ENCODE data around the gene RABAC1. TPM values are rescaled to one million over a fixed set of nuclear protein-coding genes. Genes with fewer than 3 reads are reported as not detected.
"Not testable (repeated sequence)": the region's sequence is repeated elsewhere in the genome, so short reads cannot be mapped to it uniquely, and the experiment has no call there.

The RABAC1 gene
- total RNA-seq, 6 experiments from 2014 or later = 245 to 349 (median 258) TPM

GRCh38 chr19:41994994-41995958 lies 36.2 kb upstream of the RABAC1 start:
- Mint-ChIP-seq H3K4me1 (ENCODE audit: low read depth) (0 out of 2 replicates have a peak, but pooled peaks cover 4% of the 10 kb centered on the region), H3K9me3 (no peaks in the 10 kb centered on the region), H3K4me3 (no peak overlapping the region), H3K27ac (no peak overlapping the region), H3K36me3 (ENCODE audit: low read depth) (no peaks in the 10 kb centered on the region), H3K27me3 (ENCODE audit: insufficient read depth) (peaks cover 36% of the 10 kb centered on the region)
- DNase-seq = no peak
- TF ChIP-seq, protein P1, sequence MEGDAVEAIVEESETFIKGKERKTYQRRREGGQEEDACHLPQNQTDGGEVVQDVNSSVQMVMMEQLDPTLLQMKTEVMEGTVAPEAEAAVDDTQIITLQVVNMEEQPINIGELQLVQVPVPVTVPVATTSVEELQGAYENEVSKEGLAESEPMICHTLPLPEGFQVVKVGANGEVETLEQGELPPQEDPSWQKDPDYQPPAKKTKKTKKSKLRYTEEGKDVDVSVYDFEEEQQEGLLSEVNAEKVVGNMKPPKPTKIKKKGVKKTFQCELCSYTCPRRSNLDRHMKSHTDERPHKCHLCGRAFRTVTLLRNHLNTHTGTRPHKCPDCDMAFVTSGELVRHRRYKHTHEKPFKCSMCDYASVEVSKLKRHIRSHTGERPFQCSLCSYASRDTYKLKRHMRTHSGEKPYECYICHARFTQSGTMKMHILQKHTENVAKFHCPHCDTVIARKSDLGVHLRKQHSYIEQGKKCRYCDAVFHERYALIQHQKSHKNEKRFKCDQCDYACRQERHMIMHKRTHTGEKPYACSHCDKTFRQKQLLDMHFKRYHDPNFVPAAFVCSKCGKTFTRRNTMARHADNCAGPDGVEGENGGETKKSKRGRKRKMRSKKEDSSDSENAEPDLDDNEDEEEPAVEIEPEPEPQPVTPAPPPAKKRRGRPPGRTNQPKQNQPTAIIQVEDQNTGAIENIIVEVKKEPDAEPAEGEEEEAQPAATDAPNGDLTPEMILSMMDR (IDR thresholded peaks at IDR 0.05) = no peak

DNA sequence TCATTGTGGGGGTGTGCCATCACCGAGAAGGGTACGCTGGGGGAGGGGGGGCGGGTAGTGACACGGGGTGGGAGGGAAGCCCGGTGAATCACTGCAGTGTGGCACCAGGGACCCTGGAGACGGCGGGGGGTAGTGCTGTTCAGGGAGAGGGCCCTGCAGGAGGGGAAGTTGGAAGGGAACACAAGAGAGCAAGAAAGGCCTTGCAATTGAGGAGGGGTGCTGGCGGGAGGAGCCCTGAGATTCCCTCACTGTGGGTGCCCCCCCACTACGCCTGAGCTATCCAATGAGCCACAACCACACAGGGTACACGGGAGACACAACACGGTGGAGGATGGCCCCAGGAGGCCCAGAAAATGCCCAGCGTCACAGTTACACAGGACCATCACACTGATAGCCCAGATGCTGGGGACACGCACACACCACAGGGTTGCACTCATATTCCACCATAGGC lies 35.4 kb upstream of the RABAC1 start:
- TF ChIP-seq, protein P1 (IDR thresholded peaks at IDR 0.05) = no peak
- no peaks in the 10 kb centered on the region for H3K9me3 Mint-ChIP-seq
- 0 out of 2 replicates have a peak, but pooled peaks cover 4% of the 10 kb centered on the region for H3K4me1 Mint-ChIP-seq (ENCODE audit: low read depth)
- DNase-seq = no peak
- H3K4me3 Mint-ChIP-seq = no peak overlapping the region
- H3K36me3 Mint-ChIP-seq (ENCODE audit: low read depth) = no peaks in the 10 kb centered on the region
- peaks cover 30% of the 10 kb centered on the region for H3K27me3 Mint-ChIP-seq (ENCODE audit: insufficient read depth)
- no peak overlapping the region for H3K27ac Mint-ChIP-seq

- Mint-ChIP-seq H3K9me3 (no peaks in the 10 kb centered on the region), H3K27me3 (ENCODE audit: insufficient read depth) (peaks cover 26% of the 10 kb centered on the region), H3K4me1 (ENCODE audit: low read depth) (0 out of 2 replicates have a peak, but pooled peaks cover 4% of the 10 kb centered on the region), H3K4me3 (peak within 1 kb of the TSS; percentile 25), H3K36me3 (ENCODE audit: low read depth) (no peaks in the 10 kb centered on the region), H3K27ac (no peak within 1 kb of the TSS)
- DNase-seq = peak; percentile 25
- TF ChIP-seq, protein P1 (IDR thresholded peaks at IDR 0.05) = no peak
Observed at GRCh38 chr19:41993612-41994483, 34.7 kb upstream of the RABAC1 start, which contains the start of gene ATP1A3. Gene ATP1A3, minus strand, starts transcription at chr19:41994230. Its CDS starts 154 bp downstream, at chr19:41994076.

DNA sequence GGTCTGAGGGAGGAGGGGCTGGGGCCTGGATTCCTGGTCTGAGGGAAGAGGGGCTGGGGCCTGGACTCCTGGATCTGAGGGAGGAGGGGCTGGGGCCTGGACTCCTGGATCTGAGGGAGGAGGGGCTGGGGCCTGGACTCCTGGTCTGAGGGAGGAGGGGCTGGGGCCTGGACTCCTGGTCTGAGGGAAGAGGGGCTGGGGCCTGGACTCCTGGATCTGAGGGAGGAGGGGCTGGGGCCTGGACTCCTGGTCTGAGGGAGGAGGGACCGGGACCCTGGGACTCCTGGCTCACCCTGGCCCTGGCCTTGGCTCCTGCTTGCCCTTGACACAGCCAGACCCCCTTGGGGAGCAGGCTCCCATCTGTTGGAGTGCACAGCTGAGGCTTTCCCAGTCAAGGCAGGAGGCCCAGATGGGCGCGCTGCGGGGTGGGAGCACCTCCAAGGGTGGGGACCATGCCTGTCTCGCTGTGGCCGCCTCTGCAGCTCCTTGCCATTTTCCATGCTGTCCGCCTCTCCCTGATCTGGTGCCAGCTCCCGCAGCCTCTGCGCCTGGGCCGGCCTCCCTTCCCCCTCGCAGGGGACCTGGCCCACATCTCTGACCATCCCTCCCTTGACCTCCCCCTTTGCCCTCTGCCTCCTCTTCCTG lies 32.9 kb upstream of the RABAC1 start:
- not testable (repeated sequence) for DNase-seq; H3K4me1 Mint-ChIP-seq (ENCODE audit: low read depth); H3K36me3 Mint-ChIP-seq (ENCODE audit: low read depth); H3K4me3 Mint-ChIP-seq; H3K27ac Mint-ChIP-seq; H3K9me3 Mint-ChIP-seq
- H3K27me3 Mint-ChIP-seq (ENCODE audit: insufficient read depth) = peaks cover 26% of the 10 kb centered on the region

- Mint-ChIP-seq H3K27me3 (ENCODE audit: insufficient read depth) (peaks cover 25% of the 10 kb centered on the region), H3K27ac (no peak overlapping the region), H3K4me1 (ENCODE audit: low read depth) (0 out of 2 replicates have a peak, but pooled peaks cover 4% of the 10 kb centered on the region), H3K36me3 (ENCODE audit: low read depth) (no peaks in the 10 kb centered on the region), H3K9me3 (no peaks in the 10 kb centered on the region), H3K4me3 (no peak overlapping the region)
- TF ChIP-seq, protein P1 (IDR thresholded peaks at IDR 0.05) = no peak
- DNase-seq = no peak
Observed at GRCh38 chr19:41991025-41991424, 31.9 kb upstream of the RABAC1 start.

Measured in HFFc6 (cell line).